GM23338 (cell line): ENCODE data around the gene PGPEP1. TPM values are rescaled to one million over a fixed set of nuclear protein-coding genes. Genes with fewer than 3 reads are reported as not detected.

Experiments used
- ATAC-seq: fragments of 200-7000 bp; cut with Tn5 transposase; 3 replicates; pipeline ENCODE4 v1.9.1; 2020
- DNase-seq: peaks from one replicate; pipeline ENCODE4 v3.0.0-alpha.2; 2015; ENCODE audit warnings: low spot score
- H2AFZ ChIP-seq: fragments of 200-600 bp; sonication (generic); 2 replicates; pipeline ENCODE4 v1.8.0; 2016; ENCODE audit warnings: antibody characterized with exemption, mild to moderate bottlenecking, moderate library complexity
- H3F3A ChIP-seq: fragments of 200-600 bp; sonication (generic); replicated peaks from 2 replicates; pipeline ENCODE4 v1.8.0; 2017; ENCODE audit warnings: antibody characterized with exemption, mixed run types, low read depth
- H3K27ac ChIP-seq: fragments of 200-600 bp; sonication (generic); 2 replicates; pipeline ENCODE4 v1.6.1; 2016; ENCODE audit warnings: low read depth
- H3K27me3 ChIP-seq: fragments of 200-600 bp; sonication (generic); 2 replicates; pipeline ENCODE4 v1.8.0; 2016; ENCODE audit warnings: mild to moderate bottlenecking, mixed run types, moderate library complexity; ENCODE audit not compliant: insufficient read depth
- H3K36me3 ChIP-seq: fragments of 200-600 bp; sonication (generic); 2 replicates; pipeline ENCODE4 v1.8.0; 2016; ENCODE audit warnings: mild to moderate bottlenecking; ENCODE audit not compliant: insufficient read depth
- H3K4me1 ChIP-seq: fragments of 200-600 bp; sonication (generic); 2 replicates; pipeline ENCODE4 v1.8.0; 2016; ENCODE audit warnings: mild to moderate bottlenecking, moderate library complexity; ENCODE audit not compliant: insufficient read depth
- H3K4me2 ChIP-seq: fragments of 200-600 bp; sonication (generic); 2 replicates; pipeline ENCODE4 v1.7.1; 2017; ENCODE audit warnings: mixed run types
- H3K4me3 ChIP-seq: fragments of 200-600 bp; sonication (generic); 2 replicates; pipeline ENCODE4 v1.6.1; 2016; ENCODE audit warnings: mixed run types
- H3K79me2 ChIP-seq: fragments of 200-600 bp; sonication (generic); replicated peaks from 2 replicates; pipeline ENCODE4 v1.8.0; 2017; ENCODE audit warnings: mild to moderate bottlenecking; ENCODE audit not compliant: insufficient read depth
- H3K9me2 ChIP-seq: fragments of 200-600 bp; sonication (generic); 2 replicates; pipeline ENCODE4 v1.8.0; 2017; ENCODE audit not compliant: insufficient read depth
- H4K20me1 ChIP-seq: fragments of 200-600 bp; sonication (generic); replicated peaks from 2 replicates; pipeline ENCODE4 v1.8.0; 2017; ENCODE audit warnings: mild to moderate bottlenecking; ENCODE audit not compliant: insufficient read depth
- H3K27ac Mint-ChIP-seq: 2 replicates; pipeline ENCODE4 v1.8.0; 2020; ENCODE audit warnings: inconsistent platforms, mild to moderate bottlenecking, moderate library complexity, mixed read lengths
- H3K27me3 Mint-ChIP-seq: 3 replicates; pipeline ENCODE4 v1.8.0; 2022; ENCODE audit warnings: low read depth, mild to moderate bottlenecking, moderate library complexity, mixed read lengths, inconsistent platforms; ENCODE audit not compliant: insufficient read depth, poor library complexity
- H3K36me3 Mint-ChIP-seq: 3 replicates; pipeline ENCODE4 v1.8.0; 2021; ENCODE audit warnings: low read depth, mild to moderate bottlenecking, inconsistent platforms, moderate library complexity, mixed read lengths
- H3K4me1 Mint-ChIP-seq: 3 replicates; pipeline ENCODE4 v1.8.0; 2020; ENCODE audit warnings: mild to moderate bottlenecking, inconsistent platforms, mixed read lengths
- H3K4me3 Mint-ChIP-seq: 3 replicates; pipeline ENCODE4 v1.8.0; 2021; ENCODE audit warnings: moderate library complexity, mild to moderate bottlenecking, inconsistent platforms, mixed read lengths
- H3K9me3 Mint-ChIP-seq: 3 replicates; pipeline ENCODE4 v1.8.0; 2020; ENCODE audit warnings: moderate library complexity, mild to moderate bottlenecking, inconsistent platforms, mixed read lengths
- CREB1 ChIP-seq: fragments of 250-450 bp; sonication (Bioruptor Pico); IDR thresholded peaks from 2 replicates; pipeline ENCODE4 v1.5.0; 2020; ENCODE audit warnings: low read depth, mild to moderate bottlenecking, moderate library complexity
- ETS1 ChIP-seq: IDR thresholded peaks from 2 replicates; pipeline ENCODE4 v1.6.1; 2016; ENCODE audit warnings: antibody characterized with exemption
- EZH2 ChIP-seq: fragments of 200-600 bp; sonication (generic); IDR thresholded peaks from one replicate; pipeline ENCODE4 v1.8.0; 2017; ENCODE audit warnings: antibody characterized with exemption, mild to moderate bottlenecking, low read depth; ENCODE audit not compliant: unreplicated experiment
- EZH2phosphoT487 ChIP-seq: fragments of 200-600 bp; sonication (generic); IDR thresholded peaks from one replicate; pipeline ENCODE4 v1.8.1; 2018; ENCODE audit warnings: antibody characterized with exemption; ENCODE audit not compliant: unreplicated experiment
- JUNB ChIP-seq: IDR thresholded peaks from one replicate; pipeline ENCODE4 v1.6.1; 2016; ENCODE audit warnings: antibody characterized with exemption; ENCODE audit not compliant: unreplicated experiment
- NANOG ChIP-seq: IDR thresholded peaks from 2 replicates; pipeline ENCODE4 v1.6.1; 2016; ENCODE audit warnings: antibody characterized with exemption, borderline replicate concordance
- POLR2AphosphoS5 ChIP-seq: IDR thresholded peaks from 2 replicates; pipeline ENCODE4 v1.6.1; 2016; ENCODE audit warnings: antibody characterized with exemption, low read depth
- STAT1 ChIP-seq: IDR thresholded peaks from one replicate; pipeline ENCODE4 v1.6.1; 2016; ENCODE audit warnings: antibody characterized with exemption; ENCODE audit not compliant: unreplicated experiment
- ZNF114 ChIP-seq: fragments of 250-450 bp; sonication (Bioruptor Pico); IDR thresholded peaks from 2 replicates; pipeline ENCODE4 v1.5.0; 2020; ENCODE audit warnings: mild to moderate bottlenecking, moderate library complexity
- ZNF331 ChIP-seq: fragments of 250-450 bp; sonication (Bioruptor Pico); IDR thresholded peaks from 2 replicates; pipeline ENCODE4 v1.5.0; 2020; ENCODE audit warnings: low read depth, mild to moderate bottlenecking, moderate library complexity
- ZNF462 ChIP-seq: fragments of 250-450 bp; sonication (Bioruptor Pico); IDR thresholded peaks from 2 replicates; pipeline ENCODE4 v1.5.0; 2020; ENCODE audit warnings: mild to moderate bottlenecking, moderate library complexity
- polyA plus RNA-seq: library from polyadenylated mRNA; unstranded; fragments of >200 nt; fragmentation: Nextera tagmentation; extraction: Ambion mirVana; gene quantifications from 2 replicates; pipeline ENCODE4 v1.2.1, GENCODE V29; 2016
- total RNA-seq: library from RNA; depleted of rRNA; stranded (reverse); fragments of >200 nt; shearing (Covaris generic); gene quantifications from 2 replicates; pipeline ENCODE4 v1.2.3, GENCODE V29; 2014
- TF ChIP-seq, protein P1 (sequence below): IDR thresholded peaks from one replicate; pipeline ENCODE4 v1.6.1; 2018; ENCODE audit warnings: antibody characterized with exemption; ENCODE audit not compliant: unreplicated experiment
- TF ChIP-seq, protein P2 (sequence below), 2 experiments: fragments of 200-600 bp in 1 of 2; sonication (generic) in 1 of 2; conservative IDR thresholded peaks; 2 replicates each; pipeline versions ENCODE4 v1.5.1 to v1.6.1; 2016 to 2017; ENCODE audit warnings: antibody characterized with exemption in 2 of 2, low read depth in 2 of 2, mild to moderate bottlenecking in 2 of 2, moderate library complexity in 1 of 2

PGPEP1 gene
- total and polyA plus RNA-seq, 2 experiments from 2014 or later: 15.5 to 18.9 TPM

DNA sequence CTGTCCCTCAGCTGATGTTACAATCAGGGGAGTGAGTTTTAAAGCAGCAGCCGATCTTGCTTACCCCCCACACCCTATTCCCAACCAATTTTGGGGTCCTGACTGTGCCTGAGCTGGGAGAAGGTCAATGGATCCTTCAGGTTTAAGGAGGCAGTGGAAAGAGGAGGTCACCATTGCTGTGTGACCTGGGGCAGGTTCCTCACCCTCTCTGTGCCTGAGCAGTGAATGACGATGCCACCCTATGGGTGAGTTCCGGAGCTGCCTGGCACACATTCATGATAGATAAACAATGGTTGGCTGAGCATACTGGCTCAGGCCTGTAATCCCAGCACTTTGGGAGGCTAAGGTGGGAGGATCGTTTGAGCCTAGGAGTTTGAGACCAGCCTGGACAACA is 38.7 kb upstream of the PGPEP1 start:
- H3K36me3 ChIP-seq: no peaks in the 10 kb centered on the region
- no peaks in the 10 kb centered on the region for H3K79me2 ChIP-seq
- H3K4me3 ChIP-seq: no peak overlapping the region
- Mint-ChIP-seq H3K27ac (no peak overlapping the region), H3K9me3 (no peaks in the 10 kb centered on the region), H3K4me1 (peaks cover 26% of the 10 kb centered on the region), H3K36me3 (peaks cover 5% of the 10 kb centered on the region; the same call in 2 of the 3 replicates), H3K27me3 (peaks cover 14% of the 10 kb centered on the region), H3K4me3 (no peak overlapping the region)
- H3K27ac ChIP-seq: no peak overlapping the region
- peaks cover 40% of the 10 kb centered on the region for H3K4me1 ChIP-seq
- no peak overlapping the region for H3K4me2 ChIP-seq
- peaks cover 35% of the 10 kb centered on the region for H3F3A ChIP-seq
- TF ChIP-seq JUNB (no peak), STAT1 (no peak), ZNF331 (CRISPR knock-in tag) (no peak), ZNF462 (CRISPR knock-in tag) (no peak), POLR2AphosphoS5 (no peak), ETS1 (no peak), NANOG (no peak), EZH2phosphoT487 (no peak), EZH2 (no peak), ZNF114 (CRISPR knock-in tag) (no peak), CREB1 (CRISPR knock-in tag) (no peak)
- TF ChIP-seq, protein P1, sequence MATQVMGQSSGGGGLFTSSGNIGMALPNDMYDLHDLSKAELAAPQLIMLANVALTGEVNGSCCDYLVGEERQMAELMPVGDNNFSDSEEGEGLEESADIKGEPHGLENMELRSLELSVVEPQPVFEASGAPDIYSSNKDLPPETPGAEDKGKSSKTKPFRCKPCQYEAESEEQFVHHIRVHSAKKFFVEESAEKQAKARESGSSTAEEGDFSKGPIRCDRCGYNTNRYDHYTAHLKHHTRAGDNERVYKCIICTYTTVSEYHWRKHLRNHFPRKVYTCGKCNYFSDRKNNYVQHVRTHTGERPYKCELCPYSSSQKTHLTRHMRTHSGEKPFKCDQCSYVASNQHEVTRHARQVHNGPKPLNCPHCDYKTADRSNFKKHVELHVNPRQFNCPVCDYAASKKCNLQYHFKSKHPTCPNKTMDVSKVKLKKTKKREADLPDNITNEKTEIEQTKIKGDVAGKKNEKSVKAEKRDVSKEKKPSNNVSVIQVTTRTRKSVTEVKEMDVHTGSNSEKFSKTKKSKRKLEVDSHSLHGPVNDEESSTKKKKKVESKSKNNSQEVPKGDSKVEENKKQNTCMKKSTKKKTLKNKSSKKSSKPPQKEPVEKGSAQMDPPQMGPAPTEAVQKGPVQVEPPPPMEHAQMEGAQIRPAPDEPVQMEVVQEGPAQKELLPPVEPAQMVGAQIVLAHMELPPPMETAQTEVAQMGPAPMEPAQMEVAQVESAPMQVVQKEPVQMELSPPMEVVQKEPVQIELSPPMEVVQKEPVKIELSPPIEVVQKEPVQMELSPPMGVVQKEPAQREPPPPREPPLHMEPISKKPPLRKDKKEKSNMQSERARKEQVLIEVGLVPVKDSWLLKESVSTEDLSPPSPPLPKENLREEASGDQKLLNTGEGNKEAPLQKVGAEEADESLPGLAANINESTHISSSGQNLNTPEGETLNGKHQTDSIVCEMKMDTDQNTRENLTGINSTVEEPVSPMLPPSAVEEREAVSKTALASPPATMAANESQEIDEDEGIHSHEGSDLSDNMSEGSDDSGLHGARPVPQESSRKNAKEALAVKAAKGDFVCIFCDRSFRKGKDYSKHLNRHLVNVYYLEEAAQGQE: no peak
- TF ChIP-seq, protein P2, sequence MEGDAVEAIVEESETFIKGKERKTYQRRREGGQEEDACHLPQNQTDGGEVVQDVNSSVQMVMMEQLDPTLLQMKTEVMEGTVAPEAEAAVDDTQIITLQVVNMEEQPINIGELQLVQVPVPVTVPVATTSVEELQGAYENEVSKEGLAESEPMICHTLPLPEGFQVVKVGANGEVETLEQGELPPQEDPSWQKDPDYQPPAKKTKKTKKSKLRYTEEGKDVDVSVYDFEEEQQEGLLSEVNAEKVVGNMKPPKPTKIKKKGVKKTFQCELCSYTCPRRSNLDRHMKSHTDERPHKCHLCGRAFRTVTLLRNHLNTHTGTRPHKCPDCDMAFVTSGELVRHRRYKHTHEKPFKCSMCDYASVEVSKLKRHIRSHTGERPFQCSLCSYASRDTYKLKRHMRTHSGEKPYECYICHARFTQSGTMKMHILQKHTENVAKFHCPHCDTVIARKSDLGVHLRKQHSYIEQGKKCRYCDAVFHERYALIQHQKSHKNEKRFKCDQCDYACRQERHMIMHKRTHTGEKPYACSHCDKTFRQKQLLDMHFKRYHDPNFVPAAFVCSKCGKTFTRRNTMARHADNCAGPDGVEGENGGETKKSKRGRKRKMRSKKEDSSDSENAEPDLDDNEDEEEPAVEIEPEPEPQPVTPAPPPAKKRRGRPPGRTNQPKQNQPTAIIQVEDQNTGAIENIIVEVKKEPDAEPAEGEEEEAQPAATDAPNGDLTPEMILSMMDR (conservative IDR thresholded peaks at IDR 0.05; ENCODE audit: low read depth in 2 of 2): no peak
- H3K9me2 ChIP-seq: no peaks in the 10 kb centered on the region
- no peak for ATAC-seq
- no peaks in the 10 kb centered on the region for H3K27me3 ChIP-seq
- H2AFZ ChIP-seq: no peak overlapping the region
- DNase-seq: no peak
- H4K20me1 ChIP-seq: no peaks in the 10 kb centered on the region
